Measurements from ENCODE around the gene NCOA7.

Gene NCOA7

GRCh38 chr6:125865015-125865414 lies 74.3 kb downstream of the NCOA7 start:
- DNase-seq (ENCODE audit: extremely low read depth, low read depth), result no peak
- no peak for TF ChIP-seq CTCF (IDR thresholded peaks at IDR 0.05; ENCODE audit: low read depth, low read length, missing control alignments)
- H3K4me3 ChIP-seq (replicated peaks; ENCODE audit: low read depth, low read length), result no peak overlapping the region

DNA sequence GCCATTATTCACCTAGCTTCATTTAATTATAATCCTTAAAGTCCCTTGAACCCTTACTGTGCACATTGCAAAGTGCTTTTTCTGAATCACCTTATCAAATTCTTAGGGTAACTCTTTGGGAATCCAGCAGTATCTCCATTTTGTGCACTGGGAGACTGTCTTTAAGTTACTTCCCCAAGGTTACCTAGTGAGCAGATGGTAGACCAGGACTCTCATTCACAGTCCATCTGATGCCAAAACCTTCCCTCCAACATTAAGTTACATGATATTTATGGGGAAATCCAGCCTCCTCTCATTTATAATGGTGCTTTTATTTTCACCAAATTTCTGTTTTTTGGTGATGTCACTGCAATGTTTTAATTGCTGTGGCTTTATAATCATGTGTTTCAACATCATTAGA lies 75.7 kb downstream of the NCOA7 start:
- no peak for TF ChIP-seq CTCF (IDR thresholded peaks at IDR 0.05; ENCODE audit: low read depth, low read length, missing control alignments)
- H3K4me3 ChIP-seq (replicated peaks; ENCODE audit: low read depth, low read length), result no peak overlapping the region
- no peak for DNase-seq (ENCODE audit: extremely low read depth, low read depth)

- TF ChIP-seq CTCF (IDR thresholded peaks at IDR 0.05; ENCODE audit: low read depth, low read length, missing control alignments), result no peak
- no peak overlapping the region for H3K4me3 ChIP-seq (replicated peaks; ENCODE audit: low read depth, low read length)
- peak; percentile 24 for DNase-seq (ENCODE audit: extremely low read depth, low read depth)
These were observed 76.8 kb downstream of the NCOA7 start for GRCh38 chr6:125867483-125867942.

DNA sequence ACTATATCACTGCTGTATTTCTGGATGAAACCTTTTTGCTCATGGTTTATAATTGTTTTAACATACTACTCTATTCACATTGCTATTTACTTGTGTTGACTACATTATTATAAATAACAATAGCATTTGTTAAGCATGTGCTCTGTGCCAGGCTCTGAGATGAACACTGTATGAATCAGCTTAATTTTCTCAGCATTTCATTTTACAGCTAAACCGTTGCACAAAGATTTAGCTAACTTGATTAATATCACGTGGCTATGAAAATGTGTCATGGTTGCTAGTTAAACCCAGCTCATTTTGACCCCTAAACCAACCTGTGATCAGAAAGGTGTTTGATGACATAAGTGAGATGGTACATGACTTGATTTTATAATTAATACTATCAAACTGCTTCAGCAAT lies 77.5 kb downstream of the NCOA7 start:
- no peak for DNase-seq (ENCODE audit: extremely low read depth, low read depth)
- TF ChIP-seq CTCF (IDR thresholded peaks at IDR 0.05; ENCODE audit: low read depth, low read length, missing control alignments), result no peak

DNA sequence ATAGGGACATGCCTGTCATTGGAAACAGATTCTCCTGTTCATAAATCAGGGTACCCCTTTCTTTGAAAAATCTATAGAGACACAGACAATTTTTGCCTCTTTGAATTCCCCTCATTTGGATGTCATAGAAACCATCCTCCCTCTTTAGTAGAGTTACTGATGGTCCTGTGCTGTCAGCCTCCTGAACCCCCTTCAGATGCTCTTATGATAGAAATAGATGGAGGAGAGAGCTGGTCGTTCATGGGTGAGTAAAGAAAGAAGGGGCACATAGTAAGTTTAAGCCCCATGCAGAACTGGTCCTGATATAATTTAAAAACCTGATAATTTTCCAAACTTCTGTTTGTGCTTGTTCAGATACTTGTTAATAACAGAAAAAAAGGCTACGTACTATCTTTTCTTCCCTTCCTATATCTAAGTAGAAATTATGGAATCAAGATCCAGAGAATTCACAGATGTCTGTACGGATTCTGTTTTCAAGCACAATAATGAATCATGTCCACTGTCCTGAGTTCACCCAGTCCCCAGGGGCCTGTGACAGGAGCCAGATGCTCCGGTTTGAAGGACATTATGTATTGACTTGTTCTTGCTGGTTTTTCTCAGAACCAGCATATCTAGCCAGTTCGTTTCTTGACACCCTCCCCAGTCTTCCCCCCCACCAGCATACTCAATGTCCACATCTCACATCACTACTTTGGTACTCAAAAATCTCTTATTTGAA lies 78.1 kb downstream of the NCOA7 start:
- H3K4me3 ChIP-seq (replicated peaks; ENCODE audit: low read depth, low read length), result no peak overlapping the region
- no peak for TF ChIP-seq CTCF (IDR thresholded peaks at IDR 0.05; ENCODE audit: low read depth, low read length, missing control alignments)
- DNase-seq (ENCODE audit: extremely low read depth, low read depth), result no peak

More for the DNA sequence above, 77.5 kb downstream of the NCOA7 start:
- no peak overlapping the region for H3K4me3 ChIP-seq (replicated peaks; ENCODE audit: low read depth, low read length)

DNA sequence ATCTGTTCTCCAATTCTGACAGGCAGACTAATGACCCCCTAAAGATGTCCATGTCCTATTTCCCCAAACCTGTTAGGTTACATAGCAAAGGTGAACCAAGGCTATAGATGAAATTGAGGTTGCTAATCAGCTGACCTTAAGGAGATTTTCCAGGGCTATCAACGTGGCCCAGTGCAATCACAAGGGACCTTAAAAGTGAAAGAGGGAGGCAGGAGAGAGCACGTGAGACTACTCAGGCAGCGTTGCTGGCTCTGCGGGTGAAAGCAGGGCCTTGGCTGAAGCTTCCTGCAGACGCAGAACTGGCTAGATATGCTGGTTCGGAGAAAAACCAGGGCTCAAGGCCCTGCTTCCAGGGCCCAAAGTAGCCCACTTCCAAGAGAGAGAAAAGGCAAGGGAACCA lies 78.7 kb downstream of the NCOA7 start:
- H3K4me3 ChIP-seq (replicated peaks; ENCODE audit: low read depth, low read length), result no peak overlapping the region
- DNase-seq (ENCODE audit: extremely low read depth, low read depth), result no peak
- no peak for TF ChIP-seq CTCF (IDR thresholded peaks at IDR 0.05; ENCODE audit: low read depth, low read length, missing control alignments)

DNA sequence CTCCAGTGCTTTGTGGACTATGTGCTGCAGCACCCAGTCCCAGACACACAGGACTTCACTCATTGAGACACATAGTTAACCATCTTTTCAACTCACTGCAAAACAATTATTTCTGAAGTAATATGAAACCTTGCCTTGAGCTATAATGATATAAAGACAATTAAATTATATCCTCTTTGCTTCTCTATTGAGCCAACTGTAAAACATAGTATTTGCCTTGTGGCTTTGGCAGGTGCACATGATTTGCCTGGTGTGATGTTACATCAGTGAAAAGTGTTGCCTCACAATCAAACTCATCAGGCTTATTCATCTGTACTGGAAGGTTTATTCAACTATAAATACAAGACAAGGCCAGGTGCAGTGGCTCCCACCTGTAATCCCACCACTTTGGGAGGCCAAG lies 80.6 kb downstream of the NCOA7 start:
- DNase-seq (ENCODE audit: extremely low read depth, low read depth), result no peak
- no peak for TF ChIP-seq CTCF (IDR thresholded peaks at IDR 0.05; ENCODE audit: low read depth, low read length, missing control alignments)
- H3K4me3 ChIP-seq (replicated peaks; ENCODE audit: low read depth, low read length), result no peak overlapping the region

Measured in HFF-Myc (cell line).